ENCODE data around the gene HOXB7.

HOXB7 gene

DNA sequence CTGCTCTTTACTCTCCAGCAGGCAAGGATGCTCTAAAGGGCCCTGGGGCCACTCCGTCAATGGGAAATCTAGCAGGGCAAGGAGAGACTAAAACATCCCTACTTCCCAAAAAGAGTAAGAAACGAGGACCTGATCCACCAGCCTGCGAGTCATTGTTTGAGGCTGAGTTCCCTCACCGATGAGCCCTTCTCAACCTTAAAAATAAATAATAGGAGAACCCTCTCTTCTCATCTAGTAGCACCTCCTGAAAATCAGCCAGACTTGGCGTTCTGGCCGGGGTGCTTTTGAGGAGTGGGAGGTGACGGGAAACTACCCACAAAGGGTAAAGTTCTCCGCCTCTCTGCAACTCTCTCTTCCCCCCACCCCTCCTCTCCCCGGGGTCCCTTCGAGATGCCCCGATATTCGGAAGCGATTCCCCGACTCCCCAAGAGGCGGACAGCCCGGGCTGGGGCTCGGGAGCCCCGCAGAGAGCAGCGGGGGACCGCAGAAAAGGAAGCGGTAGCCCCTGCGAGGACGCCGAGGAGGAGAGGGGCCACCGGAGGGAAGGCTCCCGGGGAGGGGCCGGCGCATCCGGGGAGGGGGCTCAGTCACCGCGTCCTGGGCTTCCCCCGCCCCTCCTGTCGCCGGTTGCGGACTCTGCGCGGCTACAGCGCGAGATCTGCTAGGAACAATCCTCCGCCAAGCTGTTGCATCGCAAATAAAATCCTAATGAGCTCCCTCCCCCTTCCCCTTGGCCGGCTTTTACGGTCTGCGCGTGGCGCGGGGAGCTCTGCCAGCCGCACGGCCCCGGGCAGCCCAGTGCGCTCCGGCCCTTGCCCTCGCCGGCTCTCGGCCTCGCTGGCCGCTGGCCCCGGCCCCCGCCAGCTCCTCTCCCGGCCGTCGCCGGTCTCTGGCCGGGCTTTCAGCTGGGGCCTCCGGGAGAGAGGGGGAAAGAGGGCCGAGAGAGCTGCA, 14.0 kb upstream of the HOXB7 start:
- H3K4me3 ChIP-seq (ENCODE audit: low read length), result peak overlapping the region; percentile 69
- DNase-seq (ENCODE audit: low read depth), result peak; percentile 47
- TF ChIP-seq, protein P1, sequence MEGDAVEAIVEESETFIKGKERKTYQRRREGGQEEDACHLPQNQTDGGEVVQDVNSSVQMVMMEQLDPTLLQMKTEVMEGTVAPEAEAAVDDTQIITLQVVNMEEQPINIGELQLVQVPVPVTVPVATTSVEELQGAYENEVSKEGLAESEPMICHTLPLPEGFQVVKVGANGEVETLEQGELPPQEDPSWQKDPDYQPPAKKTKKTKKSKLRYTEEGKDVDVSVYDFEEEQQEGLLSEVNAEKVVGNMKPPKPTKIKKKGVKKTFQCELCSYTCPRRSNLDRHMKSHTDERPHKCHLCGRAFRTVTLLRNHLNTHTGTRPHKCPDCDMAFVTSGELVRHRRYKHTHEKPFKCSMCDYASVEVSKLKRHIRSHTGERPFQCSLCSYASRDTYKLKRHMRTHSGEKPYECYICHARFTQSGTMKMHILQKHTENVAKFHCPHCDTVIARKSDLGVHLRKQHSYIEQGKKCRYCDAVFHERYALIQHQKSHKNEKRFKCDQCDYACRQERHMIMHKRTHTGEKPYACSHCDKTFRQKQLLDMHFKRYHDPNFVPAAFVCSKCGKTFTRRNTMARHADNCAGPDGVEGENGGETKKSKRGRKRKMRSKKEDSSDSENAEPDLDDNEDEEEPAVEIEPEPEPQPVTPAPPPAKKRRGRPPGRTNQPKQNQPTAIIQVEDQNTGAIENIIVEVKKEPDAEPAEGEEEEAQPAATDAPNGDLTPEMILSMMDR (conservative IDR thresholded peaks at IDR 0.05; ENCODE audit: low read length), result no peak

DNA sequence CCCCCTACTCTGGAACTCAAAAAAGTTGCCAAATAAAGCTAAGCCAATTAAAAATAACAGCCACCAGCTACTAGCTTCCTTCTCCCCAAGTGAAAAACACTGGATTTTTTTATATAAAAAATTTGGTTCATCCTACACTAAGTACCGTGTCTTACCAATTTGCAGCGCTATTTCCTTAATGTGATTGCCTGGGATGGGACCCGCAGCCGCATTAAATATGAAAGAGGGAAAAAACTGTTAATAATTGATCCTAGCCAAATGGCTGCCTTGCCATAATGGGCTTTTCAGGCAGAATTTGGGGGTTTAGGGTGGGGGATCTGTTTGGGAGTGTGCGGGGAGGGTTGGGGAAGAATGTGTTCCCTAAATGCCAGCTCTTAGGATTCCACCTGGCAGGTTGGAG, 13.3 kb upstream of the HOXB7 start:
- H3K4me3 ChIP-seq (ENCODE audit: low read length), result peak overlapping the region; percentile 69
- DNase-seq (ENCODE audit: low read depth), result no peak
- TF ChIP-seq, protein P1 (conservative IDR thresholded peaks at IDR 0.05; ENCODE audit: low read length), result no peak

DNA sequence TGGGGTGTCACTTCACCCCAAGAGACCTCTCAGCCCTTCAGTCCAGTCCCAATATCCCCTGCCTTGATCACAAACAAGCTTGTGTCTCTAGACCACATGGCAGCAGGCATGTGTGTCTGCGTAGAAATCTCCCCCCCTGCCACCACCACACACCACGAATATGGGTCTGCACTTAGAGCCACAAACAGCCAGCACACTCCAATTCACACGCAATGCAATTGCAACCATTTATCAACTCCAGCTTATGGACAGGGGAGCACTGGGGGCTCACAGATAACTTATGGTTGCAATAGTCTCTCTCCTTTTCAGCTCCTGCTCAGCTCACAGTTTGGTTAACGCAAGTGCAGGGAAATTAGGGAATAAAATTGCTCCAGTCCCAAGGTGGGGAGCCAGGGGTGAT, 12.8 kb upstream of the HOXB7 start:
- no peak overlapping the region for H3K4me3 ChIP-seq (ENCODE audit: low read length)
- DNase-seq (ENCODE audit: low read depth), result no peak
- TF ChIP-seq, protein P1 (conservative IDR thresholded peaks at IDR 0.05; ENCODE audit: low read length), result no peak

DNA sequence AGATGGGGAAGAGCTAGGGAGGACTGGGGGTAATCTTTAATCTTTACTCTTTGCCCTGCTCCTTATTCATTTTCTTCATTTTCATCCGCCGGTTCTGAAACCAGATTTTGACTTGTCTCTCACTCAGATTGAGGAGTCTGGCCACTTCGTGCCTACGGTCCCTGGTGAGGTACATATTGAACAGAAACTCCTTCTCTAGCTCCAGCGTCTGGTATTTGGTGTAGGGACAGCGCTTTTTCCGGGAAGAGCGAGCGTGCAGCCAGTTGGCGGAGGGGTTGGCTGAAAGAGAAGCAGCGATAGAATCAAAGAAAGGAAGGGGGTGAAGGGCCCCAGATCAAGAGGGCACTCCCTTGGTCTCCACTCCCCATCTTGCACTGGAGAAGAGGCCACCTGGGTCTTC, 12.0 kb upstream of the HOXB7 start:
- TF ChIP-seq, protein P1 (conservative IDR thresholded peaks at IDR 0.05; ENCODE audit: low read length), result no peak
- DNase-seq (ENCODE audit: low read depth), result no peak
- no peak overlapping the region for H3K4me3 ChIP-seq (ENCODE audit: low read length)

GRCh38 chr17:48621410-48622392, 10.9 kb upstream of the HOXB7 start:
- H3K4me3 ChIP-seq (ENCODE audit: low read length), result no peak overlapping the region
- DNase-seq (ENCODE audit: low read depth), result no peak
- TF ChIP-seq, protein P1 (conservative IDR thresholded peaks at IDR 0.05; ENCODE audit: low read length), result no peak

GRCh38 chr17:48620461-48621139, 9.8 kb upstream of the HOXB7 start:
- DNase-seq (ENCODE audit: low read depth), result no peak
- no peak overlapping the region for H3K4me3 ChIP-seq (ENCODE audit: low read length)

More at GRCh38 chr17:48620461-48621139, 9.8 kb upstream of the HOXB7 start:
- TF ChIP-seq, protein P1 (conservative IDR thresholded peaks at IDR 0.05; ENCODE audit: low read length), result no peak

Measured in AG10803 (cell line).